Activated effector memory CD4-positive, alpha-beta T cell treated with anti-CD3 and anti-CD28 coated beads, Interleukin-2, amount 50 U/mL, for 16 hours (primary cell): ENCODE measurements around the gene PAX9.

Source experiments
- DNase-seq: peaks from one replicate; pipeline ENCODE4 v3.0.0-alpha.2; 2020

The PAX9 gene

GRCh38 chr14:36656687-36657398, 4.8 kb upstream of the PAX9 start:
- no peak for DNase-seq

GRCh38 chr14:36657399-36658122, 4.1 kb upstream of the PAX9 start:
- DNase-seq: no peak

GRCh38 chr14:36658123-36659009, 3.3 kb upstream of the PAX9 start:
- DNase-seq: no peak

GRCh38 chr14:36659010-36659821, 2.4 kb upstream of the PAX9 start:
- DNase-seq: no peak

GRCh38 chr14:36659822-36660735, 1.6 kb upstream of the PAX9 start:
- no peak for DNase-seq

- no peak for DNase-seq
Observed at GRCh38 chr14:36660736-36661505, 739 bp upstream of the PAX9 start.

GRCh38 chr14:36662258-36662542, 540 bp downstream of the PAX9 start:
- no peak for DNase-seq

- no peak for DNase-seq
Observed at GRCh38 chr14:36662543-36663403, 1.1 kb downstream of the PAX9 start.

- no peak for DNase-seq
Observed at GRCh38 chr14:36663404-36664321, 2.0 kb downstream of the PAX9 start.

- no peak for DNase-seq
Observed at GRCh38 chr14:36664322-36665193, 2.9 kb downstream of the PAX9 start.

GRCh38 chr14:36665887-36666415, 4.3 kb downstream of the PAX9 start:
- DNase-seq: no peak

- DNase-seq: no peak
Observed at GRCh38 chr14:36666416-36667206, 5.0 kb downstream of the PAX9 start.

GRCh38 chr14:36667679-36668078, 6.0 kb downstream of the PAX9 start:
- DNase-seq: no peak

GRCh38 chr14:36671149-36671548, 9.5 kb downstream of the PAX9 start:
- DNase-seq: no peak

- no peak for DNase-seq
Observed at GRCh38 chr14:36672095-36672494, 10.4 kb downstream of the PAX9 start.

GRCh38 chr14:36674659-36675058, 13.0 kb downstream of the PAX9 start:
- DNase-seq: no peak

- DNase-seq: no peak
Observed at GRCh38 chr14:36675581-36675980, 13.9 kb downstream of the PAX9 start.
